Measurements from ENCODE around the gene MROH9.
"Not testable (repeated sequence)": the region's sequence is repeated elsewhere in the genome, so short reads cannot be mapped to it uniquely, and the experiment has no call there.

The MROH9 gene

DNA sequence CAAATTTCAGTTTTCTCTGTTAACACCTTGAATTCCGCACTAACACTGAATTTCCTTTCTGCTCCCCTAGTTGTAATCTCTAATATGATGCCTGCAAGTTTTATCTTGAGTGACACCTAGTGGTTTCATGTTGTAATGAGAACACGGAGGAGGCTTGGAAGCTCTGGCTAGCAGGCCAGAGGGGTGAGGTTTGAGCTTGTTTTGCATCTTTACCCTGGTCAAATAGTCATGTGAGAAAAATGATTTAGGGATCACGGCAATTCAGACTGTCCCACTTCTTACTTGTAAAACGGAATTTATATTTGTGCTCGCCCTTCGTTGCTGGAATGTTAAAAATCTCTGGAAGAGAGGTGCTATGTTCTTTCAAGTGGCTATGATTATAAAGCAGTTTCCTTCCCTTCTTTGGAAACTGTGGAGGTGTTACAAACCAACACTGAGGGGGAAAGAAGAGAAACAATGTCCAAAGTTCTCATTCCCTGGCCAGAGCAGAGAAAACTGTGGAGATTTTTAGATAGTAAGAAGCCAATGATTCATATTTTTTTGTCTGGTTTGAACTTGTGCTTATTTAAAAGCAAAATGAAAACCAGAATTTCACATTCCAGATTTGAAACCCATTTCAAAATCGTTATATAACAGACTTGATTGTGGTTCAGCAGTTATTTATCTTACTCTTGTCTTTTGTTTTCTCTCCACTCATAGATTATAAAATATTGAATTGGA lies 5.3 kb upstream of the MROH9 start:
- DNase-seq (ENCODE audit: low read depth in 2 of 2): peak; percentile 78 to 85
- TF ChIP-seq, protein P1, sequence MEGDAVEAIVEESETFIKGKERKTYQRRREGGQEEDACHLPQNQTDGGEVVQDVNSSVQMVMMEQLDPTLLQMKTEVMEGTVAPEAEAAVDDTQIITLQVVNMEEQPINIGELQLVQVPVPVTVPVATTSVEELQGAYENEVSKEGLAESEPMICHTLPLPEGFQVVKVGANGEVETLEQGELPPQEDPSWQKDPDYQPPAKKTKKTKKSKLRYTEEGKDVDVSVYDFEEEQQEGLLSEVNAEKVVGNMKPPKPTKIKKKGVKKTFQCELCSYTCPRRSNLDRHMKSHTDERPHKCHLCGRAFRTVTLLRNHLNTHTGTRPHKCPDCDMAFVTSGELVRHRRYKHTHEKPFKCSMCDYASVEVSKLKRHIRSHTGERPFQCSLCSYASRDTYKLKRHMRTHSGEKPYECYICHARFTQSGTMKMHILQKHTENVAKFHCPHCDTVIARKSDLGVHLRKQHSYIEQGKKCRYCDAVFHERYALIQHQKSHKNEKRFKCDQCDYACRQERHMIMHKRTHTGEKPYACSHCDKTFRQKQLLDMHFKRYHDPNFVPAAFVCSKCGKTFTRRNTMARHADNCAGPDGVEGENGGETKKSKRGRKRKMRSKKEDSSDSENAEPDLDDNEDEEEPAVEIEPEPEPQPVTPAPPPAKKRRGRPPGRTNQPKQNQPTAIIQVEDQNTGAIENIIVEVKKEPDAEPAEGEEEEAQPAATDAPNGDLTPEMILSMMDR (IDR thresholded peaks at IDR 0.05; ENCODE audit: low read depth, low read length): peak; percentile 71
- peak overlapping the region in 1 of 2 donors; percentile 7 for H3K4me3 ChIP-seq (replicated peaks in 1 of 2; ENCODE audit: low read depth in 2 of 2, low read length in 2 of 2)

DNA sequence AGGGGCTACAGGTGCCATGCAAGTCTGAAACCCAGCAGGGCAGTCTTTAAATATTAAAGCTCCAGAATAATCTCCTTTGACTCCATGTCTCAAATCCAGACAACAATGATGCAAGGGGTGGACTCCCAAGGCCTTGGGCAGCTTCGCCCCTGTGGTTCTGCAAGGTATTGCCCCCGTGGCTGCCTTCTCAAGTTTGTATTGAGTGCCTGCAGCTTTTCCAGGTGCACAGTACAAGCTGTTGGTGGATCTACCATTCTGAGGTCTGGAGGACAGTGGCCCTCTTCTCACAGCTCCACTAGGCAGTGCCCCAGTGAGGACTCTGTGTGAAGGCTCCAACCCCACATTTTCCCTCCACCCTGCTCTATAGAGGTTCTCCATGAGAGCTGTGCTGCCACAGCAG lies 3.7 kb upstream of the MROH9 start:
- DNase-seq (ENCODE audit: low read depth in 2 of 2): no peak
- TF ChIP-seq, protein P1 (IDR thresholded peaks at IDR 0.05; ENCODE audit: low read depth, low read length): no peak
- no peak overlapping the region for H3K4me3 ChIP-seq (replicated peaks in 1 of 2; ENCODE audit: low read depth in 2 of 2, low read length in 2 of 2)

DNA sequence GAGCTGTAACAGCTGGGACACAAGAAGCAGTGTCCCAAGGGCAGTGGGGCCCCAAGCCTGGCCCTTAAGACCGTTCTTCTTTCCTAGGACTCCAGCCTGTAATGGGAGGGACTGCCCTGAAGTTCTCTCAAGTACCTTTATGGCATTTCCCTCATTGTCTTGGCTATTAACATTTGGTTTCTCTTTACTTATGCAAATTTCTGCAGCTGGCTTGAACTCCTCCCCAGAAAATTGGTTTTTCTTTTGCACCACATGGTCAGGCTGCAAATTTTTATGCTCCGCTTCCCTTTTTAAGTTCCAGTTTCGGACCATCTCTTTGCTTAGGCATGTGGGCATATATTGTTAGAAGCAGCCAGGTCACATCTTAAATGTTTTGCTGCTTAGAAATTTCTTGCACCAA lies 3.1 kb upstream of the MROH9 start:
- TF ChIP-seq, protein P1 (IDR thresholded peaks at IDR 0.05; ENCODE audit: low read depth, low read length): no peak
- no peak overlapping the region for H3K4me3 ChIP-seq (replicated peaks in 1 of 2; ENCODE audit: low read depth in 2 of 2, low read length in 2 of 2)
- no peak for DNase-seq (ENCODE audit: low read depth in 2 of 2)

DNA sequence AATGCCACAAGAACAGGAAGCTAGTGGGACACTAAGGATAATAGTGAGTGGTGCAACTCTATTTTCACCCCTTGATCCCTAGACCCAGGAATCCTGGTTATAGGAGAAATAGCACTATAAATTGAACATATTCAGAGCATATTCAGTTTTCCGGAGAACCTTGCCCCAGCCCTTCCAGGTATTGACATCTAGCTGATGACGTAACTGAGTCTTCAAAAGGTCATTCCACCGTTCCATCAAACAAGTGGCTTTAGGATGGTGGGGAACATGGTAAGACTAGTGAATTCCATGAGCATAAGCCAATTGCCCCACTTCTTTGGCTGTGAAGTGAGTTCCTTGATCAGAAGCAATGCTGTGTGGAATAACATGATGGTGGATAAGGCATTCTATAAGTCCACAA lies 2.9 kb downstream of the MROH9 start:
- no peak overlapping the region for H3K4me3 ChIP-seq (replicated peaks in 1 of 2; ENCODE audit: low read depth in 2 of 2, low read length in 2 of 2)
- TF ChIP-seq, protein P1 (IDR thresholded peaks at IDR 0.05; ENCODE audit: low read depth, low read length): no peak
- no peak for DNase-seq (ENCODE audit: low read depth in 2 of 2)

DNA sequence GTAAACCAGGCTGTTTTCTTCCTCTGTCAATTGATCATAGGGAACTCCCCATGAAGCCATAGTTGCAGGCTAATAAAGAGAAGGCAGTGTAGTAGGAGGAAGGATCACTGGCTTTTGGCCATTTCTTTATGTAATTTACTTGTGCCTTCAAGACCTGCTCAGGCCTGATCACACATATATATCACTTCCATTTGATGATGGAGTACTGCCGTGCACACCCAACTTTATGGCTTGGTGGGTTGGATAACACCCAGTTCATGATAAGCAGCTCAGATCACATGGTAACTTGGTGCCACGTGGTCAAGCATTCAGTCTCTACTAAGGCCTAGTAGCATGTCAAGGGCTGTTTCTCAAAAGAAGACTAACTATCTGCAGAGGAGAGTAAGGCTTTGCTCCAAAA lies 4.1 kb downstream of the MROH9 start:
- no peak for DNase-seq (ENCODE audit: low read depth in 2 of 2)
- TF ChIP-seq, protein P1 (IDR thresholded peaks at IDR 0.05; ENCODE audit: low read depth, low read length): no peak
- no peak overlapping the region for H3K4me3 ChIP-seq (replicated peaks in 1 of 2; ENCODE audit: low read depth in 2 of 2, low read length in 2 of 2)

DNA sequence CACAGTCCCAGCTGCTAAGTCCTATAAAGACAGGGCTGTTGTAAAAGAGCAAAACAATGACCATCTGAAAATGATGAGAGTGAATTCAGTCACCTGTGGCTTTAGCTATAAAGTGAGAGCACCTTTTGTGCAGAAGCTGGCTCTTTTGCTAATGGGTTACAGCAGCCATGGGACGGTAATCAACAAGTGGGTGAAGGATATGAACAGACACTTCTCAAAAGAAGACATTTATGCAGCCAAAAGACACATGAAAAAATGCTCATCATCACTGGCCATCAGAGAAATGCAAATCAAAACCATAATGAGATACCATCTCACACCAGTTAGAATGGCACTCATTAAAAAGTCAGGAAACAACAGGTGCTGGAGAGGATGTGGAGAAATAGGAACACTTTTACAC lies 16.4 kb downstream of the MROH9 start:
- not testable (repeated sequence) for H3K4me3 ChIP-seq (replicated peaks in 1 of 2; ENCODE audit: low read depth in 2 of 2, low read length in 2 of 2); DNase-seq (ENCODE audit: low read depth in 2 of 2)

DNA sequence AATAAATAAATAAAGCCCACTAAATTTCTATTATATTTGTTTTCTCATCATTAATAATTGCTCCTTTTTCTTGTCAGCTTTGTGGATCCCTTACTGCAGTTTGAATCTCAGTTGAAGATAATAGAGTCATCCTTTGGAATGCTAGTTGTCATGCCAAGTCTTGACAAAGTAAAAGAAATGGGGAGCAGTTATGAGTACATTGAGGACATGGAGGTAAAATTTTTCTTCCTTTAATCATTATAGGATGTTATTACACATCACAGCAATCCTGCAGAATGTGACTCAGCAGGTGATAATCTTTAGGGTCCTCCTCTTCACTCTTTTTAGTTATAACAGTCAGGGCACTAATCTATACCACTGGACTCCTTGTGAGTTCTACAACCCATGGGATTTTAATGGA lies 24.1 kb downstream of the MROH9 start:
- peak in 1 of 2 donors; percentile 74 for DNase-seq (ENCODE audit: low read depth in 2 of 2)
- no peak overlapping the region for H3K4me3 ChIP-seq (replicated peaks in 1 of 2; ENCODE audit: low read depth in 2 of 2, low read length in 2 of 2)
- TF ChIP-seq, protein P1 (IDR thresholded peaks at IDR 0.05; ENCODE audit: low read depth, low read length): no peak
